HG02852 (cell line): Measurements from ENCODE around the gene EFHC1.

Experiments used
- ATAC-seq: cut with Tn5 transposase; IDR thresholded peaks from one replicate; pipeline ENCODE4 v1.9.1; 2021; ENCODE audit warnings: mild to moderate bottlenecking, moderate library complexity; ENCODE audit not compliant: unreplicated experiment

Gene EFHC1

DNA sequence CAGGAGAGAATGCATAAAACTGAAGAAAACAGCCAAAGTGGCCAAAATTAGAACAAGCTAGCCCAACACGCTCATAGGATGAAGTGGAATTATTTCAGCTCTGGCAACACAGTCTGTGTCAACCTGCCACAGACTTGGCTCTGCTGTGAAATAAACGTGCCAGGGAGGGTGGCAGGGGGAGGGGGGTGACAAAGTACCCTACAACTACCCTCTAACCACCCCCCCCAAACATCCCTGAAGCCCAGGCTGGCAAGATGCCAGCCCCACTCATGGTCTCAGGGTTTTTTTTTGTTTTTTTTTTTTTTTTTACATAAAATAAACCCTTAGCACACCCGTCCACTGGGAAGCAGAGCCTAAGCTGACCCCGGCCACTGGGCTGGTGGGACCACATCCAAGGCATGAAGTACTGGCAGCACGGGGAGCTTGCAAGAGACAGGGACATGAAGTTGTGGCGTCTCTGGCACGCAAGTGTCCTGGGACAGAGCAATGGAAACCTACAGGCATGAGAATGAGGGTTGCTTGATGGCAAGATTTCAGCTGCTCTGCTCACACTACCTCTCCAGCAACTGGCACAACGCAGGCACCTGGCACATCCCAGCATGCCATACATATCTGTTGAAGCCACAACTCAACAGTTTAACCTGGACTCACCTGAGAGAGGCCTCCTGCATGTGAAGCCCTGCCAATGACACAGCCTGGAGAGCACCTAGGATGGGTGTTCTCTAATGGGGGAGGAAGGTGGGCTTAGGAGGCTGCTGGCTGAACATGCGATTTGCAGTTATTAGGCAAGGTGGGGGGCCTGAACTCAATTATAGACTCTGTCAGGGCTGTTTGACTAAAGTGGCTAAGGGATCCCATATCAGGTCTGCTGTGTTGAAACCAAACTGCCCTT, 80.3 kb downstream of the EFHC1 start:
- ATAC-seq = no peak

DNA sequence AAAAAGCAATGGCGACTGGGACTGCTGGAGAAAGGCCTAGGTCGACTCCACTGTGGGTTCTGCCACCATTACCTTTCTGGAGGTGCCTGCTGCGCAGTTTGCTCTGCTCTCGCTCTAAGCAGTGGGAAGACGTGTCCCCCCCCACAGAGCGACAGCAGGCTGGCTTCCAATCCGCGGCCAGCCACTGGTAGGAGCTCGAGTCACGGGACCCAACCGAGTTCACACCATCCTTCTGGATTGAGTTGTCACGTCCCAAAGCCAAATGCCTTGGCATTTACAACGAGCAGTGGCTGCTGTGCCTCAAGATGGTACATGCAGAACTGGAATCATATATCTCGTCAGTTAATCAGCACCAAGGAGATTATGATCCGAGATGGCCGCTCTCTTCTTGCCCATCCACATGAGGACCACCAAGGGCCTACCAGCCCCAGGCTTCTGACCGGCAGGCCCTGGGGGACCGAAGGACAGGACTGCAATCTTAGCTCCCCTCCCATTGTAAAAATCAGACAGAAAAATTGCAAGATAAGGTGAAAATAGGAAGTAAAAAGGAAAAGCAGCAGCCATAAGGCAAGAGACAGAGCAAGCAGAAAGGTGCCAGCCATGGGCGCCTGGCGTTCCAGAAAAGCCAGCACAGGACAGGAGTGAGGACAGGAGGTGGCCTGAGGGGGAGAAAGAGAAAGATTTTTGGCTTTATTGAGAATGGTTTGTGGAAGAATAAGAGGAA, 82.3 kb downstream of the EFHC1 start:
- no peak for ATAC-seq

DNA sequence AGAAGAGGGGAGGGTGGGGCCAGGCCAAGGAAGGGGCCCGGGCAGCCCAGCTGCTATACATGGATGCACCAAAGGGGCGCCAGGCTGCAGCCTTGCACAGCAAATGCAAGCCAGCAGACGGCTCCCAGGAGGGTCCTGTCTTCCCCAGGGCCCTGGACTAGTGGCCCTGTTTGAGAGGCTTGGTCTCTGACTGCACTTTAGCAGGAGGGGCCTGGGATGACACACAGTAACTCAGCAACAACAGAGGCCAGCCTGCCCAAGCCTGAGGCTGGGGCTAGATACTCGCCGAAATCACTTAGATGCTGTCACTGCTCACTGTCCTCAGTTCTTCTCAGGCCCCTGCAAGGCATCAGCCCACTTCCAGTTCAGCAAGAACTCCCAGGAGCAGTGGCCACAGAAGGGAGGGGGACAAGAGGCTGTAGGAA, 83.2 kb downstream of the EFHC1 start:
- ATAC-seq = no peak

DNA sequence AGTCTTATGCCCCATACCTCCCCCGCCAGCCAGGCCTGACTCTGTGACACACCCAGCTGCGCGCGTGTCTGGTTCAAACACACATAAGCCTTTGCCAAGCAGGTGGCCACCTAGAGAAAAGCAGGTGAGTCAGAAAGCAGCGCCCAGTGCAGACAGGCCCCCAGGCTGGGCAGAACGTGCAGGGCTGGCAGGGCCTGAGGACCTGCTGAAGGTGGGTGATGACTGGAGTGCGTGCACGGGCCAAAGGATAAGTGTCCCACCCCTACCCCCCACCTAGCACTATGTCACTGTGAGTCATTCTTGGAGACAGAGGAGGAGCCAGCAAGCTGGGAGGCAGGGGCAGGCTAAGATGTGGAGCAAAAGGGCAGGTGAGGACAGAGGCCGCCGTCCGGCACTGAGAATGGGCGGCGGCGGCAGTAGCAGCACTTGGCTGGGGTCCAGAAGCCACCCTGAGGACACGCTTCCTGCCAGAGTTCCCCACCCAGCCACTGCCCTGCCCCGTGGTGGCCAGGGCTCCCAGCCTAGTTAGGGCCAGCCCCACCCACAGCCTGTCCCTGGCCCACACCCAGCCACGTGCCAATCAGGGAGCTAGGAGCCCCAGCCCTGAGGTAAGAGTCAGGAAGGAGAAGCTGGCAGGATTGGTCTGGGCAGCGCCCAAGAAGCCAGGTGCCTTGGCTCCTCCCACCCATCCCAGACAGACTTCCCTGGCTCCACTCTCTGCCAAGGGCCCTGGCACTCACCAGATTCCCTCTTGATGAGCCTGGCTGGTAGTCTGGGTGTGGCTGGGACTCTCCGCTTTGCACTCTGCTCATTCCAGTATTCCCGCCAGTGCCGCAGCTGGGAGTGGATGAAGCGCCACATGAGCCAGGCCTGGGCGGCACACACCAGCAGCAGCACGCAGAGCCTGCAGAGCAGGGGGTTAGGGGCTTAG, 84.0 kb downstream of the EFHC1 start:
- ATAC-seq = no peak

DNA sequence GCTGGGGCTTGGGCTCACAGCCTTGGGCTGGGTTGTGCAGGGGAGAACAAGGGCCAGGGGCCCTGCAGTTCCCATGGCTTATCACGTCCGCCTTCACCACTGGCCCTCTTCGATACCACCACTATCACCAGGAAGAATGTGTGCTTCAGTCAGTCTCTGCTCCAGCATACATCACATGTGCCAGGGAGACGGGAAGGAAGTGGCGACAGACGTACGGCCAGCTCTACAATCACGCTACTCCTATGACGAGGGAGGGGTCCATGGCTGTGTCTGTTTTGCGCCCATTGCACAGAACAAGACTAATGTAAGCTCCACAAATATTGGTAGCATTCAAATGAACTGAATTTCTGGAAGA, 84.6 kb downstream of the EFHC1 start:
- ATAC-seq = no peak

DNA sequence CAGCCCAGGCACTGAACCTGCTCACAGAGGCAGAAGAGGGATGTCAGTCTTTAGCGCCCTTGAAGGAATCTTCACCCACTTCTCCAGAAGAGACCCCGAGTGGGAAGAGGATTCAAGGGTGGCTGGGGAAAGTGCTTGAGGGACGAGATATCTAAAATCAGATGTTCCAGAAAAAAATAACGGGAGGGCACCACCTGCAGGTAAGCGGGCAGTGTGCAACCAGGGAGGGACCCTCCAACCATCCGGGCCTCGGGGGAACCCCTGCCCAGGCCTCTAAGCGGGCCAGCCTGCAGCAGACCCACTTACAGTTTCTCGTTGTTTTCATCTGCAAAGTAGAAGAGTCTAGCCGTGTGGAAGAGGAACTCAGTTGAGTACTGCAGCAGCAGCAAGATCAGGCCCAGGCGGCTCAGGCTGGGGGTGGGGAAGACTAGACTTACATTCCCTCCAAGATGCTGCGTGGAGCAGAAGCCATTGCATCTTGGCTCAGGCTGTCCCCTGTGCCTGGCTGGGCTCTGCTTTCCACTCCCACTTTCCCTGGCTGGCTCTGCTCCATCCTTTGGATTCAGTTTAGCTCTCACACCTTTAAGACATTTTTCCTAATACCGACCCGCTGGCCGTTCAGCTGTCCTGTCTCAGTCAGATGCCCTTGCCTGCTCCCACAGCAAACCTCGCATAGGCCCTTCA, 85.7 kb downstream of the EFHC1 start:
- no peak for ATAC-seq

DNA sequence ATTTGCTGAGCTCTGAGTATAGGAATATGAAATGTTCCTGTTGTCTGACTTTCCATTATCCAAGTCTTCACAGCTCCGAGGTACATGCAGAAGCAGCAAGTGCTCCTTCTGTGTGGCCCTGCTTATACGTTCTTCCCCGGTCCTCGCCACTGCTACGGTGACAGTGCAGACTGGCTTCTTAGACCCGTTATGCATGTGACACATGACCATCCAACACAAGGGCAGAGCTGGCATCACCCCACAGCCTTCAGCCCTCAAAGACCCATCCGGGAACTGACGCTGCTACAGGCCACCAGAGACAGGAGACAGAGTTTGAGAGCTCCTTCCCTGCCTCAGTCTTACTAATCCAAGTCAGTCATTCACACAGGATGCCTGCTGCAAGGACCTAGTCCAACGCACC, 86.3 kb downstream of the EFHC1 start:
- no peak for ATAC-seq

DNA sequence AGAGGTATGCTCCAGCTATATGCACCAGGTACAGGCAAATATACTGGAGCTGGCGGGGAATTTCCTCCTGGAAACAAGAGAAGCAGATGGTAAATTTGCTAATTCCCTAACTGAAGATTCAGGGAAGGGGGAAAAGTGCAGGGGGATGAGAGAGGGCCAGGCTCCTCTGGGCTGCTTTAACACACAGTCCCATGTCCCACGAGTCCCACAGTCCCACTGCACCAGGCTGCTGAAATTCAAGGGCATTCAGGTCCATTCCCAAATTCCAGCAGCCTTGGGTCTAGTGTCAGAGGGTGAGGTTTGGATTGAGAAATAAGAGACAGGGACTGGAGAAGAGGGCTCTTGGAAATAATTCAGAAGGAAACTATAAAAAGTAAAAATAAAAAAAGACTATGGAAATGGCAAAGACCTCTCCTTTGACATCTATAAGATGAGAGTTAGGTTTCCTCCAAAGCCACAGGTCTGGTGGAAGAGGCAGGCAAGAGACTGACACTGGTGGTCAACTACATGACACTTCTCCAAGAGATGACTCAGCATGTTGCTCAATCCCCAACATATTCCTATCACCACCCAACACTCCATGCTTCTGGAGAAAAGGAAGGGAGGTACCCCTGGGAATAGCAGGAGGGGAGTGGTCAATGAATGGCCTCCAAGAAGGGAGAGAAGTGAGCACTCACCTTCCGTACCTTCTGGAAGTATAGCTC, 87.6 kb downstream of the EFHC1 start:
- ATAC-seq = no peak

DNA sequence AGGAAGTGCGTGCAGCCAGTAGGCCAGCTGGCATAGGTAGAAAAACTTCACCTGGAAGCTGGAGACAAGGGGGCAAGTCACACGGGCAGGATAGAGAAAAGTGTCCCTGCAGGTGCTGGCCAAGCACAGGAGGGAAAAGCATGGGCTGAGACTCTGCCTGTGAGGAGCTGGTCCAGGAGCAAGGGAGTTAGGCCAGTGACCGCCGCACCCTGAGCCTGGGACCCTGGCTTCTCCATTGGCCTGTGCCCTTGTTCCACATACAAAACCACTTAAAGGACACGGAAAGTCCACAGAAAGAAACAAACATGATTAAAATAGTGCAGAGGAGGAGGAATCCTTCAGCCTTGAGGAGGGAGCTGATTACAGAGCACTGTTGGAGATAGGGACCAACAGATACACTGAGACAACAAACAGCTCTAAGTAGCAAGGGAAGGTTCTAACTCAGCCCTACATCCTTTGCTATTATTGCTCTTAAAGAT, 88.2 kb downstream of the EFHC1 start:
- ATAC-seq = no peak

DNA sequence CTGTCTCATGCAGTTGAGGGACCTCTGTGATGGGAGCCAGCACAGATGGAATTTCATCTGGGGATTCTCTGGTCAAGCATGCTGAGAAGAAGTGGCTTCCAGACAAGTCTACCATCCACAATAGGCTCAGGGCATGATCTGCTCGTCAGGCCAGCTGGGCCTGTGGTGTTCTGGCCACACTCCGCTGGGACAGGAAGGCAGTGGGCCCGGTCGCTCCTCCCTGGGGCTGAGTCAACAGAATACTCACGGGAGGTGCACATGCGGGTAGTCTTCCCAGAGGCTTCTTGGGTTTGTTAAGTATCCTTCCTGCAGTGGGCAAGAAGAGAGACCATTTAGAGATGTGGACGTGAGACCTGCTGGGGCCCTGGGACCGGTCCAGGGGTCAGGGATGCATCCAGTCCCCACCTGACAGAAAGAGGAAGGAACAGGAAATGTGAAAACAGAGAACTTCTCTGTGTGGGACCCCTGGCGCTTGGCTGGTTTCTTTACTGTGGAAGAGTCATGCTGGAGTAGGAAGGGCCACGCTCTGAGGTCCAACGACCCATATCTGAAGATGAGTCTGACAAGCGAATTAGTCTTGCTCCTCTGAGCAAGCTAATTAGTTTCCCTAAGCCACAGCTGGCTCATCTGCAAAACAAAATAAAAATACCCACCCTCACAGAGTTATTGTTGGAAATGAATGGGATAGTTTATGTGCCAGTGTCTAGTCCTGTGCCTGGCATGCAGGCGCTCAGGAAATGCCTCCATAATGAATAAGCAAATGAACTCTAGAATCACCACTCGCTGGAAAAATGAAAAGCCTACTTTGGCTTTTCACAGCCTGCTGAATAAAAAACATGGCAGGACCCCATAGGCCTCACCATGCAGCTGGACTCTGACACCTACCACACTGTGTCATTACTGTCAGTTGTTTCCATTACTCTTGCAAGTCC, 89.4 kb downstream of the EFHC1 start:
- ATAC-seq = no peak

DNA sequence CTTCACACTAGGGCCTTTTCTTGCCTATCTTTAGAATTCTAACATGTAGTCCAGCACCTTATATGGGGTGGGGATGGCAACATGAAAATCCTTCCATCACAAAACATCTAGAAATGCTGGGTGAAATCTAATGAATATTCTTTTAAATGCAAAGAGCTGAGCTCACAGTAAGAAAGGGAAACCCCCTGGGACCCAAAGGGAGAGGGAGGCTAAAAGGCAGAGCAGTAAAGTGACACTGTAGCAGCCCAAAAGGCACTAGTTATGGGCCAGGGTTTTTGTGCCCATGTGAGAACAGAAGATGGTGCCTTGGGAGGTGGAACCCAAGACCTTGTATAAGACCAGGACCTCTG, 90.0 kb downstream of the EFHC1 start:
- no peak for ATAC-seq

DNA sequence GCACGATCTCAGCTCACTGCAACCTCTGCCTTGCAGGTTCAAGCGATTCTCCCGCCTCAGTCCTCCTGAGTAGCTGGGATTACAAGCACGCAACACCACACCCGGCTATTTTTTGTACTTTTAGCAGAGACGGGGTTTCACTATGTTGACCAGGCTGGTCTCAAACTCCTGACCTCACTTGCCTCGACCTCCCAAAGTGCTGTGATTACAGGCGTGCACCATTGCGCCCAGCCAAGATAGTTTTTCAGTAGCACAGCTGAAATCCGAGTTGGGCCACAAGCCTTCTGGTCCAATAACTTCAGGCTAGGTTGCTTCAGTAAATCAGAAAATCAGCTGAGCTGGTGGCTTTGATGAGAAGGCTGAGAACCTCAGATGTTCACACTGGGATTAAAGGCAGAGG, 91.0 kb downstream of the EFHC1 start:
- ATAC-seq = no peak

DNA sequence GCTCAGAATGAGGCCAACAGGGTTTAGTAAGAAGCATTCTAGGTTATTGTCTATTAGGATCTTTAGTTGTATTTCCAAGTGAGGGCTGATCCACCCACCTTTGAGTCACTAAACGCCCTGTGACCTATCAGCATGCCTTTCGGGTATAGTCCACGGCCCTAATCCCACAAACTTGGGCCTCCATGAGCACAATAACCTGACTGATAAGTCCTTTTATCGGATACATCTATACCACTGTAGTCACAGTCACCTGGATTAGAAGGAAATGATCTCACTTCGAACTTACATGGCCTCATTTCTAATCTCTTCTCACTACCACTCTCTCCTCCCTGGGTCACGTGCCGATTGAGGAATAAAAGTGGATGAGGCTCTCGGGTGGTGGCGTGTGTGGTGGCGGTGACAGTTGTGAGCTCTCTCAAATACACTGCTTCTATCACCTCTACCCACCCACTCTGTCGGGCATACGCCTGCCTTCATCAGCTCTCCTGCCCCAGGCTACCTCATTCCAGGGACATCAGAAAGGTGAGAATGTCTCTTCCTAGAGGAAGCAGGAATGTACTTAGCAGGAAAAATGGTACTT, 91.5 kb downstream of the EFHC1 start:
- ATAC-seq = no peak

DNA sequence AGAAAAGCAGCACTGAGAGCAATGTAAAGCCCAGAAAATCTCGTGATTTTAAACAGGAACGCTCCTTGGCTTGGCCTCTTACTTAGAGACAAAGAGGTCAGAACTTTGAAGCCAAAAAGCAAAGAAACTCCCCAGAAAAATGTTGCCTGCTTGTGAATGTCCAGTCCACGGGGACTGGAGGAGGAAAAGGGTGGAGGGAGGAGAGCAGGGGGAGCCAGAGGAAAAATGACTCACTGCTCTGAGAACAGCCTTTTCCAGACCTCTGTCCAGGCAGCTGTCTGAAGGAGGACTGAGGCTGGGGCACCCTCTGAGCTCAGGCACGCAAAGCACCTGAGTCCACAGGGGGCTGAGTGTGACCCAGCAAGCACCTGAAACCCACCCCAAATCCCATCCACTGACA, 92.1 kb downstream of the EFHC1 start:
- no peak for ATAC-seq

DNA sequence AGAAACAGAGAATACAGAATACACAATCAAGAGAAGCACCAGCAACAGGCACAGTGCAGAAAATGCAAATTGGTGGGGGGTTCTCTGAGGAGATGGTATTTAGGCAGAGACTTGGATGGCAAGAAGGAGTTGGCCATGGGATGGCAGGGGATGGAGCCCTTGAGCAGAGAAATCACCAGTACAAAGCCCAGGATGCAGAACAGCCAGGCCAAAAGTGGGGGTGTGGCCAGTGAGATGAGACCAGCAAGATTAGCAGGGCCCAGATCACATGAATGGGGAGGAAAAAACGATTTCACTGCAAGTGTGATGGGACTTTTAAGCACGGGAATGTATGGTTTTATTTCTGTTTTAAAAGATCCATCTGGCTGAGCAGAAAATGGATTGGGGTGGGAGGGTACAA, 93.3 kb downstream of the EFHC1 start:
- ATAC-seq = no peak

DNA sequence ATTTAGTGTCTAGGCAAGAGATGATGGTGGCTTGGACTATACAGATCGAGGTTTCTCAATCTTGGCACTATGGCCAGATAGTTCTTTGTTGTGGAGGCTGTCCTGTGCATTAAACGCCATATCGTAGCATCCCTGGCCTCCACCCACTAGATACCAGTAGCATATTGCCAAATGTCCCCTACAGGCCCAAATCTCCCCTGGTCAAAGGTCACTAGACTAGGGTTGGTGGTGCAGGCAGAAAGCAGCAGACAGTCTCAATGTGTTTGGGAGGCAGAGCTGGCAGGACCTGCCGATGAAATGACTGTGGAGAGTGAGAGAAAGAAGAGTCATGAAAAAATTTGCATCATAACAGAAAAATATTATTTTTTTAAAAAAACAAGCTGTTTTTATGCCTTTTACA, 93.8 kb downstream of the EFHC1 start:
- ATAC-seq = no peak

DNA sequence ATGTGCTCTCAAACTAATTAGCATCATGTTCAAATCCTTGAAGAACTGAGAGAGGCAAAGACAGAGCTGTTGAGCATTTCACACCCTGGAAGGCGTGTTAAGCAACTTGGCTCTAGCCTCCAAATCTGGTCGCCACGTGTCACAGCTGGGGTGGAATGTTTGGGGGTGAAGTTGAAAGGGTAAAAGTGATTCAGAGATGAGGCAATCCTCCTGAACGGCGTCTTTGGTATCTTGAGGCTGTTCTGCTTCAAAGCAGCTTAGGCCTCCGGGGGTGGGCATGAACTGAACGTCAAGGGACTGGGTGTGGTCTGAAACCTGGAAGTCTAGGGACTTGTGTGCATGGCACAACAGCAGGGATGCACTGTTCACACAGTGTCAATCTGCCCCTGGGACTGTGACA, 94.4 kb downstream of the EFHC1 start:
- no peak for ATAC-seq

DNA sequence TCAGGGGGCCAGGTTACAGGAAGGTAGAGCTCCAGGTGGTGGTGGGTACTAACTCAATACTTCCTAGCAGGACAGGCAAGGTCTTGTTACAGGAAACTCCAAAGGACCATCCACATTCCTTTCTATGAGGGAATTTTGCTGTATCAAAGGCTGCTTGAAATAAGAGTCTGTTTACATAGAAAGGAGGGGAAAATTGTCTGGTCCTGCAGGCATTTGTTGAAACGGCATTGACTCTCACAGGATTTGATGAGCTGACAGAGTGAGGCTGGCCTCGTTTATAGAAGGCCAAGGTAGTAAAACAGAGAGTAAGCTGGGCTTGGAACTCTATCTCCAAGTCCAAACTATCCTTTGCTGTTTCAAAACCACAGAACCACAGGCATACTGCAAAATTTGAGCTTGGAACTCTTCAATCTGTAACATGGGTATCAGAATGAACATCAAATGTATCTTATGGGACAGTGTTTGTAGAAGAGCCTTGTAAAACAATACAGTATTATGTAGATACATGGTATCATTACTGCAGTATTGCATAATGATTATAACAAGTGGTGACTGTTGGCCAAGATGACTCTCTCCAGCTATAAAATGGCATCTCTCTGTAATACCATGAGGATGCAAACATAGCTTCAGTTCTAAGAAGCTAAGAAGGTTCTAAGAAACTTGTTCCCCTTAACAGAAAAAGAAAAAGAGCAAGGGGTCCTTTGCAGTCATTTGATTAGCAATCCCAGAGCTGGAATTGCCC, 95.2 kb downstream of the EFHC1 start:
- no peak for ATAC-seq
